ENCODE measurements around the gene MGLL. TPM values are rescaled to one million over a fixed set of nuclear protein-coding genes. Genes with fewer than 3 reads are reported as not detected.

Gene MGLL
- total and polyA plus RNA-seq, 9 of the 15 experiments (the other 6 are each of a cell fraction or from before 2014, with no cell fraction given), result 0.12 to 0.32 (median 0.18) TPM; not detected in 6

- no peak for TF ChIP-seq ZNF354B (CRISPR knock-in tag; IDR thresholded peaks at IDR 0.05)
- TF ChIP-seq ATF2 (CRISPR knock-in tag; IDR thresholded peaks at IDR 0.05), result no peak
- TF ChIP-seq SIN3B (IDR thresholded peaks at IDR 0.05; ENCODE audit: low read depth), result 0 out of 2 replicates have a peak, but pooled peaks have one; percentile 19
- no peak for TF ChIP-seq ZNF431 (CRISPR knock-in tag; IDR thresholded peaks at IDR 0.05)
- TF ChIP-seq ZNF512 (tag; IDR thresholded peaks at IDR 0.05), result no peak
- 0 out of 2 replicates have a peak, but pooled peaks have one; percentile 6 for TF ChIP-seq JUND (IDR thresholded peaks at IDR 0.05; ENCODE audit: borderline replicate concordance, low read depth, low read length)
- TF ChIP-seq JUND (tag; IDR thresholded peaks at IDR 0.05; ENCODE audit: borderline replicate concordance, low read depth, low read length), result no peak
- TF ChIP-seq TAL1 (IDR thresholded peaks at IDR 0.05), result no peak
- peak; percentile 48 for TF ChIP-seq CCNT2 (IDR thresholded peaks at IDR 0.05; ENCODE audit: borderline replicate concordance, extremely low read depth, insufficient read length, low read depth, low read length)
- TF ChIP-seq OTX1 (CRISPR knock-in tag; IDR thresholded peaks at IDR 0.05), result no peak
- TF ChIP-seq ZBTB43 (CRISPR knock-in tag; IDR thresholded peaks at IDR 0.05), result no peak
- TF ChIP-seq SIX5 (IDR thresholded peaks at IDR 0.05; ENCODE audit: borderline replicate concordance in 1 of 2, insufficient read depth in 1 of 2, low read depth in 1 of 2, low read length in 2 of 2), result no peak
- TF ChIP-seq ZNF143 (CRISPR knock-in tag; IDR thresholded peaks at IDR 0.05), result no peak
- TF ChIP-seq PHF8 (IDR thresholded peaks at IDR 0.05; ENCODE audit: borderline replicate concordance, low read length), result peak; percentile 85
- TF ChIP-seq TAF1 (IDR thresholded peaks at IDR 0.05; ENCODE audit: control insufficient read depth, extremely low read depth, insufficient read depth, low read length, severe bottlenecking), result peak; percentile 82
- TF ChIP-seq, protein P1, sequence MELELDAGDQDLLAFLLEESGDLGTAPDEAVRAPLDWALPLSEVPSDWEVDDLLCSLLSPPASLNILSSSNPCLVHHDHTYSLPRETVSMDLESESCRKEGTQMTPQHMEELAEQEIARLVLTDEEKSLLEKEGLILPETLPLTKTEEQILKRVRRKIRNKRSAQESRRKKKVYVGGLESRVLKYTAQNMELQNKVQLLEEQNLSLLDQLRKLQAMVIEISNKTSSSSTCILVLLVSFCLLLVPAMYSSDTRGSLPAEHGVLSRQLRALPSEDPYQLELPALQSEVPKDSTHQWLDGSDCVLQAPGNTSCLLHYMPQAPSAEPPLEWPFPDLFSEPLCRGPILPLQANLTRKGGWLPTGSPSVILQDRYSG (tag; conservative IDR thresholded peaks at IDR 0.05; ENCODE audit: low read depth), result no peak
- TF ChIP-seq ELF1 (tag; IDR thresholded peaks at IDR 0.05), result peak; percentile 84
- TF ChIP-seq EHMT2 (IDR thresholded peaks at IDR 0.05), result no peak
- no peak for TF ChIP-seq ILK (tag; IDR thresholded peaks at IDR 0.05; ENCODE audit: borderline replicate concordance, low read depth)
- TF ChIP-seq TAF7 (tag; IDR thresholded peaks at IDR 0.05), result no peak
- no peak for TF ChIP-seq BRF2 (IDR thresholded peaks at IDR 0.05; ENCODE audit: borderline replicate concordance, insufficient read depth, insufficient read length)
Measured at GRCh38 chr3:127672429-127673190, 149.7 kb downstream of the MGLL start, which contains the start of gene ABTB1 (continued).
